BLaER1 (cell line): Measurements from ENCODE around the gene PPAT.

Experiments
- H3K27ac ChIP-seq: shearing (Covaris generic); formaldehyde crosslinking; 2 replicates; pipeline ENCODE4 v1.8.1; 2022
- H3K27me3 ChIP-seq: shearing (Covaris generic); formaldehyde crosslinking; 2 replicates; pipeline ENCODE4 v1.8.1; 2022
- H3K36me3 ChIP-seq: shearing (Covaris generic); formaldehyde crosslinking; 2 replicates; pipeline ENCODE4 v1.8.1; 2022
- H3K4me1 ChIP-seq: shearing (Covaris generic); formaldehyde crosslinking; 2 replicates; pipeline ENCODE4 v1.8.1; 2022
- H3K4me2 ChIP-seq: shearing (Covaris generic); formaldehyde crosslinking; 2 replicates; pipeline ENCODE4 v1.8.1; 2022
- H3K4me3 ChIP-seq: shearing (Covaris generic); formaldehyde crosslinking; 2 replicates; pipeline ENCODE4 v1.8.1; 2022
- H3K9ac ChIP-seq: shearing (Covaris generic); formaldehyde crosslinking; 2 replicates; pipeline ENCODE4 v1.8.1; 2022
- H3K9me3 ChIP-seq: shearing (Covaris generic); formaldehyde crosslinking; 2 replicates; pipeline ENCODE4 v1.8.1; 2022
- H4K20me1 ChIP-seq: shearing (Covaris generic); formaldehyde crosslinking; 2 replicates; pipeline ENCODE4 v1.8.1; 2022
- Cebpa-rat ChIP-seq: shearing (Covaris generic); IDR thresholded peaks from 2 replicates; pipeline ENCODE4 v1.8.1; 2022

The PPAT gene

GRCh38 chr4:56416349-56416748 is 19.1 kb downstream of the PPAT start:
- H3K36me3 ChIP-seq, result peaks cover 18% of the 10 kb centered on the region
- H3K4me3 ChIP-seq, result no peak overlapping the region
- no peak for TF ChIP-seq Cebpa-rat
- H3K9me3 ChIP-seq, result no peaks in the 10 kb centered on the region
- no peaks in the 10 kb centered on the region for H3K27me3 ChIP-seq
- H4K20me1 ChIP-seq, result peaks cover 100% of the 10 kb centered on the region
- 0 out of 2 replicates have a peak, but pooled peaks cover 5% of the 10 kb centered on the region for H3K4me1 ChIP-seq
- H3K4me2 ChIP-seq, result no peak overlapping the region
- no peak overlapping the region for H3K9ac ChIP-seq
- no peak overlapping the region for H3K27ac ChIP-seq

DNA sequence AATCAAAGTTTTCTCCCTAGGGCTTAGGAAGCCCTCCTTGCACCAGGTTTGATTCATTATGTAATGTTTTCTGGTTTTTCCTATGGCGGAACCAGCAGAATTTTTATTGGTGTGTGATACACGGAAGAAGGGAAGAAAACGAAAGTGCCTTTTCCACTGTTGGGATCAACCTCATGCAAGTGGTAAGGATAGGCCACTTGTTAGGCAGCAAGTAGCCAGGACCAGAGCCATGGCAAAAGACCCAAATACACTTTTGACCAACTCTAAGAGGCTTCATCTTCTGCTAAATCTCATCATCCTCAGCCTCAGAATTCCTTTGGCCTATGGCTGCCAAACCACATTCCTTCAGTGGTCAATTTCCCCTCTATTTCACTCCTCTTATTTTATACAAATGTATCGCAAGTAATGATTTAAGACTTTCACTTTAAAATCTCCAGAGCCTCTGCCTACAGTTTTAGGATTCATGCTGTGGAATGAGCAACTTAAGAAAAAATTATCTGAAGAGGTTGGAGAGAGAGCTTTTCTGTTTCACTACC is 21.2 kb downstream of the PPAT start:
- Histone ChIP-seq H3K4me1 (peaks cover 7% of the 10 kb centered on the region; the same call in 1 of the 2 replicates), H3K9me3 (no peaks in the 10 kb centered on the region), H4K20me1 (peaks cover 100% of the 10 kb centered on the region), H3K27ac (no peak overlapping the region), H3K9ac (no peak overlapping the region), H3K4me3 (no peak overlapping the region), H3K4me2 (no peak overlapping the region), H3K36me3 (peaks cover 12% of the 10 kb centered on the region; the same call in 1 of the 2 replicates), H3K27me3 (no peaks in the 10 kb centered on the region)
- no peak for TF ChIP-seq Cebpa-rat

DNA sequence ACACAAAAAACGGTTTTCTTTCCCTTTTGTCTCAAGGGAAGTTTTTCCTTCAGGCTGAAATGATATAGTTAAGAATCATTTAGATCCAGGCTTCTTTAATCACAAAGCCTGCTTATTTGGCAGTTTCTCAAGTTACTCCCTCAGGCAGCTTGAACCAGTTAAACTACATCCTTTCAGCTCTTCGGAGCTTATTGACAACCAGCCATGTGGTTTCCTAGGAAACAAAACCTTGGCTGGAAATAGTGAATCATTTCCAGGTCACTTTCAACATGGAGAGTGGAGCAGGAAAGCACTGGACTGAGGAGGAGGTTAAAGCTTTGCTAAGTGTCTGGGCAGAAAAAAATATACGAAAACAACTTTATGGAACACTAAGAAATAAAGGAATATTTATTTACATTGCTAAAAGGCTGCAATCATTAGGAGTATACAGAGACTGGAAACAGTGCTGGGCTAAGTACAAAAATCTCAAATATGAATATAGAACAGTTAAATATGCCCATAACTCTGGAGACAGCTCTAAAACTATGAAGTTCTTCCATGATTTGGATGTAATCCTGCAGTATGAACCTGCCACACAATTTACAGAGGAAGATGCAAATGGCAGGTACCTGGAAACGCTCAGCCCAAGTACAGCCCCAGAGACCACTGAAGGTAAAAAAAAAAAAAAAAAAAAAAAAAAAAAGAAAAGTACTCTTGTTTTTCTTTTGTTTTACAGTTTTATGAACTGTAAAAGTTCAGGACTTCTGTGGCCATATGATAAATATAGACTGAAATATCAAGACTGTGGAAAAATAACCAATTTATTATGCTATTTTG is 25.0 kb downstream of the PPAT start:
- no peak for TF ChIP-seq Cebpa-rat
- no peak overlapping the region for H3K27ac ChIP-seq
- peaks cover 82% of the 10 kb centered on the region for H4K20me1 ChIP-seq
- H3K9me3 ChIP-seq, result no peaks in the 10 kb centered on the region
- peaks cover 29% of the 10 kb centered on the region for H3K36me3 ChIP-seq
- no peak overlapping the region for H3K4me3 ChIP-seq
- H3K4me2 ChIP-seq, result no peak overlapping the region
- H3K9ac ChIP-seq, result no peak overlapping the region
- H3K27me3 ChIP-seq, result no peaks in the 10 kb centered on the region
- peaks cover 7% of the 10 kb centered on the region; the same call in 1 of the 2 replicates for H3K4me1 ChIP-seq

DNA sequence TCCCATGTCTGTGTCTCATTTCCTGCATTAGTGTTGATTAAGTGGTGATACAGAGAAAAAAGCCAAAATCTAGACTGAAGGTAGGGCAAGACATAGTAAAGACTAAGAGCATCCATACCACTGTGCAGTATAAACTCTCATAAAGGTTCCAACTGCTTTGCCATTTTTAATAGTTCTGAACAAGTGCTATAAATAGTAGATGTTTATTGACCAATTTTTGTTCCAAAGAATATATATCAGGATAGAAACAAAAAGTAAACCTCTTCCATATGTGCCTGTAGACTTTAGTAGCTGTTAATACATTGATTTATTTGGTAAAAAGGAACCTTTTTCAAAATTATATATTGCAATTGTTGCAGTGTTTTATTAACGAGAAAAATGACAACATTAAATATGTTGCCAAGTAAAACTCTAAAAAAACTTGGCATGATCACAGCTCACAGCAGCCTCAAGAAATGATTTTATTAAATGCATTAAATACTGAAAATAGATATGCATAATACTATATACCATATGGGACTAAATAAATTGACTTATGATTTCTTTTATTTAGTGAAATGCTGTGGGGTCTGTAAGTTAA is 25.8 kb downstream of the PPAT start:
- no peak overlapping the region for H3K27ac ChIP-seq
- no peak overlapping the region for H3K4me2 ChIP-seq
- no peak overlapping the region for H3K4me3 ChIP-seq
- no peak overlapping the region for H3K9ac ChIP-seq
- peaks cover 37% of the 10 kb centered on the region for H3K36me3 ChIP-seq
- H3K4me1 ChIP-seq, result peaks cover 7% of the 10 kb centered on the region; the same call in 1 of the 2 replicates
- no peaks in the 10 kb centered on the region for H3K9me3 ChIP-seq
- no peak for TF ChIP-seq Cebpa-rat
- H3K27me3 ChIP-seq, result no peaks in the 10 kb centered on the region
- H4K20me1 ChIP-seq, result peaks cover 82% of the 10 kb centered on the region

DNA sequence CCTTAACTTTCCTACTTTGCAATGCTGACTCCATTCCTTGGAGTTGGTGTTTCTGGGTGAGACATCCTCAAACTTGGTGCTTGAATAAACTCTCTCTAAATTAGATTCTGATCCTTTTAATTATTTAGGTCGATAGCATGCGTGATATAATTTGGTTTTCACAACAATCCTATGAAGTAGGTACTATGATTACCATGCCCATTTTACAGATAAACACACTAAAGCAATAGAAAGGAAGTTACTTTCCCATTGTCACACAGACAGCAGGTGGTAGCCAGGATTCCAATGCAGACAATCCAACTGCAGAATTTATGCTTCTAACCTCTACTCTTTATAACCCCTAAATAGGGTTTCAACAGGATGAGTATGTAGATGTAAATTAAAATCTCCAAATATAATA is 26.4 kb downstream of the PPAT start:
- no peak overlapping the region for H3K4me3 ChIP-seq
- H3K4me2 ChIP-seq, result no peak overlapping the region
- H3K36me3 ChIP-seq, result peaks cover 43% of the 10 kb centered on the region
- no peak overlapping the region for H3K27ac ChIP-seq
- no peak for TF ChIP-seq Cebpa-rat
- peaks cover 7% of the 10 kb centered on the region; the same call in 1 of the 2 replicates for H3K4me1 ChIP-seq
- H3K9me3 ChIP-seq, result no peaks in the 10 kb centered on the region
- H3K27me3 ChIP-seq, result no peaks in the 10 kb centered on the region
- H4K20me1 ChIP-seq, result peaks cover 78% of the 10 kb centered on the region
- no peak overlapping the region for H3K9ac ChIP-seq

DNA sequence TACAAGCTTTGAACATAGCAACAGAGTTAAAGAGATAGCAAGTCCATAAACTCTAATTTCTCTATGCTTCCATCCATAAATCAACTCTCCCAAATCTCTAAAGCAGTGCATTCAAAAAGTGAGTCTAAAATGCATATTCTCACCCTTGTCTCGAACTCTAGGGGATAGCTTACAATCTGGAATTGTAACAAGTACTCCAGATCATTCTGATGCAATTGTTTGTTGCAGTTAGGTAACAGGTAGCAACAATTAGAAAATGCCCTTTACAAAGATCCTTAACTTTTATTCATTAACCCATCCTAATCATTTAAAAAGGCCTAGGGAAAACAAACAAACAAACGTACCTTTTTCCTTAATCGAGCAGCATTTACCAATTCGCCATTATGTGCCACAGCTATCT is 29.3 kb downstream of the PPAT start:
- H3K36me3 ChIP-seq, result peaks cover 70% of the 10 kb centered on the region
- peaks cover 50% of the 10 kb centered on the region for H4K20me1 ChIP-seq
- H3K4me2 ChIP-seq, result no peak overlapping the region
- TF ChIP-seq Cebpa-rat, result no peak
- no peaks in the 10 kb centered on the region for H3K27me3 ChIP-seq
- no peaks in the 10 kb centered on the region for H3K9me3 ChIP-seq
- H3K4me3 ChIP-seq, result no peak overlapping the region
- peaks cover 7% of the 10 kb centered on the region; the same call in 1 of the 2 replicates for H3K4me1 ChIP-seq
- H3K9ac ChIP-seq, result no peak overlapping the region
- no peak overlapping the region for H3K27ac ChIP-seq

DNA sequence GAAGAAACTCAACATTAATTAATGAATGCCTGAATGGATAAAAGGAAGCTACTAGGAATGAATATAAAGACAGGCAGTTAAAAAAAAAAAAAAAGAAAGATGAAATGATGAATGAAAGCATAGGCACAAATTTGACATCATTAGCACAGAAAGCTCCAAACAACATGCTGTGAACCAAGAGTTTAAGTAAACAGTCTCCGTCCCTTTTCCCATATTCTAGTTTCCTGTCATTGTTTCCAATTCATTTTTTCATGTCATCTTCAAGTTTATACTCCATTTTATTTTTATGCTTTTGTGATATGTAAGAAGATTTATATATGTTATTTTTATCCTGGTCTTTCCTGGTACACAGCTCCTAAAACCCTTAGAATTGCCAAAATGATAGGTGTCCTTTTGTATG is 30.4 kb downstream of the PPAT start:
- TF ChIP-seq Cebpa-rat, result no peak
- Histone ChIP-seq H3K4me1 (no peaks in the 10 kb centered on the region), H3K27ac (no peak overlapping the region), H3K9ac (no peak overlapping the region), H3K36me3 (peaks cover 81% of the 10 kb centered on the region), H3K9me3 (no peaks in the 10 kb centered on the region), H4K20me1 (peaks cover 38% of the 10 kb centered on the region), H3K27me3 (no peaks in the 10 kb centered on the region), H3K4me3 (no peak overlapping the region), H3K4me2 (no peak overlapping the region)

GRCh38 chr4:56400560-56400959 is 34.9 kb downstream of the PPAT start:
- TF ChIP-seq Cebpa-rat, result no peak
- no peak overlapping the region for H3K9ac ChIP-seq
- H3K36me3 ChIP-seq, result peaks cover 88% of the 10 kb centered on the region
- no peak overlapping the region for H3K4me3 ChIP-seq
- no peaks in the 10 kb centered on the region for H3K9me3 ChIP-seq
- H3K27ac ChIP-seq, result no peak overlapping the region
- no peaks in the 10 kb centered on the region for H3K27me3 ChIP-seq
- no peak overlapping the region for H3K4me2 ChIP-seq
- peaks cover 12% of the 10 kb centered on the region; the same call in 1 of the 2 replicates for H4K20me1 ChIP-seq
- no peaks in the 10 kb centered on the region for H3K4me1 ChIP-seq

GRCh38 chr4:56391270-56391669 is 44.1 kb downstream of the PPAT start:
- no peak for TF ChIP-seq Cebpa-rat
- peaks cover 31% of the 10 kb centered on the region; the same call in 1 of the 2 replicates for H3K36me3 ChIP-seq
- no peak overlapping the region for H3K27ac ChIP-seq

GRCh38 chr4:56389558-56389957 is 45.9 kb downstream of the PPAT start:
- Histone ChIP-seq H3K4me3 (no peak overlapping the region), H3K9ac (no peak overlapping the region), H3K36me3 (peaks cover 16% of the 10 kb centered on the region; the same call in 1 of the 2 replicates), H3K4me2 (no peak overlapping the region), H3K4me1 (peaks cover 30% of the 10 kb centered on the region), H3K27me3 (no peaks in the 10 kb centered on the region), H3K9me3 (no peaks in the 10 kb centered on the region), H3K27ac (no peak overlapping the region), H4K20me1 (no peaks in the 10 kb centered on the region)
- TF ChIP-seq Cebpa-rat, result no peak

More at GRCh38 chr4:56391270-56391669, 44.1 kb downstream of the PPAT start:
- H3K4me1 ChIP-seq, result peaks cover 21% of the 10 kb centered on the region
- H3K4me3 ChIP-seq, result no peak overlapping the region
- H4K20me1 ChIP-seq, result no peaks in the 10 kb centered on the region
- H3K9ac ChIP-seq, result no peak overlapping the region
- no peaks in the 10 kb centered on the region for H3K27me3 ChIP-seq
- no peak overlapping the region for H3K4me2 ChIP-seq
- H3K9me3 ChIP-seq, result no peaks in the 10 kb centered on the region
